Heart right ventricle (tissue), 16 donors: ENCODE data around the gene RWDD4. TPM values are rescaled to one million over a fixed set of nuclear protein-coding genes. Genes with fewer than 3 reads are reported as not detected.

ENCODE experiments used
- ATAC-seq, 8 donors: fragments of 200-7000 bp; cut with Tn5 transposase; one replicate each; pipeline ENCODE4 v1.9.1; 2020; ENCODE audit warnings: mild to moderate bottlenecking in 8 of 8, moderate library complexity in 8 of 8, moderate number of reproducible peaks in 1 of 8
- DNase-seq, 2 donors: peaks; one replicate each; pipeline ENCODE4 v3.0.0-alpha.2; 2020
- H3K27ac ChIP-seq, 10 donors: fragments of 200-600 bp; sonication (generic) in 2 of 10; one replicate each; pipeline versions ENCODE4 v1.5.0 to v1.8.0; 2020 to 2022; ENCODE audit warnings: mild to moderate bottlenecking in 3 of 10
- H3K27me3 ChIP-seq, 7 donors: fragments of 200-600 bp; one replicate each; pipeline ENCODE4 v1.8.0; 2021 to 2022; ENCODE audit warnings: mild to moderate bottlenecking in 2 of 7
- H3K36me3 ChIP-seq, 9 donors: fragments of 200-600 bp; sonication (generic) in 1 of 9; one replicate each; pipeline versions ENCODE4 v1.5.0 to v1.8.0; 2020 to 2022; ENCODE audit warnings: mild to moderate bottlenecking in 2 of 9
- H3K4me1 ChIP-seq, 9 donors: fragments of 200-600 bp; sonication (generic) in 1 of 9; one replicate each; pipeline versions ENCODE4 v1.5.0 to v1.8.0; 2020 to 2022; ENCODE audit warnings: mild to moderate bottlenecking in 4 of 9
- H3K4me3 ChIP-seq, 10 donors: fragments of 200-600 bp; sonication (generic) in 2 of 10; one replicate each; pipeline versions ENCODE4 v1.5.0 to v1.8.0; 2020 to 2022; ENCODE audit warnings: mild to moderate bottlenecking in 7 of 10, moderate library complexity in 2 of 10
- H3K9me3 ChIP-seq, 11 donors: fragments of 200-600 bp in 10 of 11; sonication (generic) in 2 of 11; one replicate each; pipeline versions ENCODE4 v1.5.0 to v1.8.0; 2013 to 2022; ENCODE audit warnings: mild to moderate bottlenecking in 2 of 11, control low read depth in 1 of 11, moderate library complexity in 1 of 11
- CTCF ChIP-seq, 9 donors: fragments of 200-600 bp; sonication (generic) in 2 of 9; IDR thresholded peaks; one replicate each; pipeline versions ENCODE4 v1.5.0 to v1.8.0; 2021 to 2022; ENCODE audit warnings: antibody characterized with exemption in 9 of 9, mild to moderate bottlenecking in 5 of 9, moderate library complexity in 1 of 9
- WGBS, 2 donors: extraction: QIAGEN DNeasy Blood & Tissue Kit; methylation state at CpG; one replicate each; pipeline ENCODE4 v1.1.7; 2013; ENCODE audit warnings: inconsistent platforms in 1 of 2; 5-methylcytosine and 5-hydroxymethylcytosine counted together
- intact Hi-C, 10 donors: fragments of 100-400 bp; cut with DNase I; formaldehyde crosslinking; loops; one replicate each; pipeline versions ENCODE4 v1.11.1 to v1.14.2; 2022
- long read RNA-seq, 3 donors: library from polyadenylated mRNA; unstranded; transcript quantifications; one replicate each; pipeline ENCODE4 v2.0.0, GENCODE V29; 2020 to 2021
- polyA plus RNA-seq, 2 donors: library from polyadenylated mRNA; stranded (reverse); fragments of 200-250 nt; gene quantifications; one replicate each; pipeline ENCODE4 v1.2.3, GENCODE V29; 2013
- total RNA-seq, 10 donors: library from RNA; stranded (reverse); fragmentation: NEBNext Ultra II Directional in 3 of 10; extraction: Animal tissue kit (Norgen Biotek cat#: 25700) in 3 of 10; gene quantifications; one replicate each; pipeline versions ENCODE4 v1.2.1 to v1.2.4, GENCODE V29; 2021 to 2023
- donor health status: Arrhythmogenic right ventricular cardiomyopathy.
- donor health status: ischemic (EF 13 %, LVEDD 7.1; RV severe dilation, severe dysfunction).
- donor health status: healthy with polysubstance abuse.
- donor health status: DM: no; HTN: yes; CAD: no.
- donor health status: DM: no; HTN: no; CAD: no.
- donor health status: ischemic (EF 25% LVEDD 6.9; RV normal size, moderate dysfunction).
- donor health status: ischemic (EF 25% LVEDD 5.7; RV mildly dilated, moderate dysfunction).
- donor health status: healthy.
- donor health status: DM: yes; HTN: yes; CAD: no.
- donor health status: Ischemic cardiomyopathy.
- donor health status: ischemic (EF 35%, LVEDD 5.7; RV mildly dilated, moderate dysfunction).
- donor health status: nonischemic (EF 11% LVEDD 7.7; RV severe dilation, severe dysfunction).
- donor health status: DM: yes; HTN: yes; CAD: no.
- donor health status: PGD.
- donor health status: ischemic (EF 29% LVEDD 5.4; RV normal size, mild dysfunction).
- donor health status: nonischemic (EF 23%, LVEDD 6.1; RV moderate dilation, normal function).

RWDD4 gene
- total RNA-seq: 10 to 100 TPM; 13.7 to 17.8 (median 15.2) TPM
- polyA plus RNA-seq: 10 to 100 TPM in 1 of 2 donors, 1 to 10 TPM in 1; 6.9 to 12.9 TPM
- long read RNA-seq, donor 1, transcript RWDD4-202 (7 exons, 2,590 nt): major isoform, 19 of 28 reads
- long read RNA-seq, donor 1, partial matches to known transcripts: 1 of 28 reads
- long read RNA-seq, donor 1, other reads (novel, unspliced or antisense): 8 of 28 reads
- long read RNA-seq, donor 2, transcript RWDD4-202 (7 exons, 2,590 nt): major isoform, 21 of 25 reads
- long read RNA-seq, donor 2, partial matches to known transcripts: 1 of 25 reads
- long read RNA-seq, donor 2, other reads (novel, unspliced or antisense): 3 of 25 reads
- long read RNA-seq, donor 3, transcript RWDD4-202 (7 exons, 2,590 nt): major isoform, 56 of 71 reads
- long read RNA-seq, donor 3, partial matches to known transcripts: 2 of 71 reads
- long read RNA-seq, donor 3, other reads (novel, unspliced or antisense): 13 of 71 reads

GRCh38 chr4:183659029-183659871 lies at the start of gene RWDD4, which contains the start of gene TRAPPC11:
TSS of gene RWDD4 (minus strand) at chr4:183659185. CDS start at chr4:183658952, 233 bp downstream.
TSS of gene TRAPPC11 (plus strand) at chr4:183659293. CDS start at chr4:183663868, 4,575 bp downstream.
- intact Hi-C loops: loop anchor here in 8 of 10 donors (2.0 to 10.0 kb wide), 4 partner anchors 154 to 184 kb away; partner anchors contain the start of gene ING2 (in 2 of the 8)
- ATAC-seq: peak; percentile 100

DNA sequence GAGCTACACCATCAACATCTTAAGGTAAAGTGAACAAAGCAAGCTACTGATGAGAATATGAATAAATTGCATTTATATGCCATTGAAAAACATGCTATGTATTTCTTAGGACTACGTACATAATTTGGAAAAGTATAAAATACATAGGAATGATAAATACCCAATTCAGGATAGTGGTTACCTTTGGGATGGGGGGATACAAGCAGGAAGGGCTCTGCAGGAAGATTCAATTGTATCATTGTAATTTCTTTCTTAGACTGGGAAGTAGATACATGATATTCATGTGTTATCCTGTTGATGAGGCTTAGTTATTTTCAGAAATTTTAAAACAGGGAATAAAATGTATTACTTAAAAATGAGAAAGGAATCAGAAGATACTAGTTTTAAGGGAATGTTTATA lies 43.5 kb upstream of the RWDD4 start:
- 97 to 98% methylated on average over 1 of the region's 1 CpG for WGBS, 2 donors
- no peaks in the 10 kb centered on the region for H3K27me3 ChIP-seq
- ATAC-seq (no peak), DNase-seq (no peak)
- TF ChIP-seq CTCF (IDR thresholded peaks at IDR 0.05): no peak
- H3K36me3 ChIP-seq: peaks cover 4 to 100% (median 69%) of the 10 kb centered on the region in 9 donors
- H3K4me3 ChIP-seq: no peak overlapping the region
- no peaks in the 10 kb centered on the region for H3K4me1 ChIP-seq
- intact Hi-C loops: no loop called here
- no peak overlapping the region for H3K27ac ChIP-seq
- peaks cover 0 to 9% (median 0%) of the 10 kb centered on the region in 11 donors for H3K9me3 ChIP-seq

More at GRCh38 chr4:183659029-183659871, at the start of gene RWDD4, which contains the start of gene TRAPPC11:
- no peaks in the 10 kb centered on the region for H3K9me3 ChIP-seq
- H3K36me3 ChIP-seq: peaks cover 0 to 32% (median 0%) of the 10 kb centered on the region in 9 donors
- peaks cover 3 to 33% (median 22%) of the 10 kb centered on the region in 9 donors for H3K4me1 ChIP-seq
- WGBS, 2 donors: 0 to 1% methylated on average over 52 to 57 of the region's 63 CpGs
- no peaks in the 10 kb centered on the region for H3K27me3 ChIP-seq
- TF ChIP-seq CTCF (IDR thresholded peaks at IDR 0.05): peak in 5 of 9 donors; percentile 12 to 47 (median 35)
- DNase-seq: peak; percentile 98 to 99
- peak within 1 kb of the TSS; percentile 42 to 98 (median 82) for H3K4me3 ChIP-seq
- H3K27ac ChIP-seq: peak within 1 kb of the TSS; percentile 52 to 98 (median 88)

DNA sequence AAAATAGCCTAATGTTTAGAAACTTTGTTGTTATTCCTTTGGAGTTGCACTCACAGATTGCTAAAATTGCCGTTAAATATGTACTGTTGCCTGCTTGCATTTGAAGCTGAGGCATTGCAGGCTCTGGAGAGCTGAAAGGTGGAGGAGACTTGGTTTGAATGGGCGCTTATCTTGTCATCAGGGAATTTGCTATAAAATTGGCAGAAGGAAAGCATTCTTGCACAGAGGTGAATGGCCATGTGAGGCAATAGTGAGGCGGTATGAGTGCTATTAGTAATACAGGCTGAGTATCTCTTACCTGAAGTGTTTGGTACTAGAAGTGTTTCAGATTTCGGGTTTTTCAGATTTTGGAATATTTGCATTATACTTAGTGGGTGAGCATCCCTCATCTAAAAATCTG lies 41.4 kb upstream of the RWDD4 start:
- H3K36me3 ChIP-seq: peaks cover 4 to 100% (median 74%) of the 10 kb centered on the region in 9 donors
- H3K9me3 ChIP-seq: peaks cover 0 to 9% (median 0%) of the 10 kb centered on the region in 11 donors
- DNase-seq: no peak
- 85 to 96% methylated on average over 4 of the region's 4 CpGs for WGBS, 2 donors
- ATAC-seq: no peak
- intact Hi-C loops: no loop called here
- H3K27me3 ChIP-seq: no peaks in the 10 kb centered on the region
- H3K27ac ChIP-seq: no peak overlapping the region
- no peak overlapping the region for H3K4me3 ChIP-seq
- no peak for TF ChIP-seq CTCF (IDR thresholded peaks at IDR 0.05)
- H3K4me1 ChIP-seq: no peaks in the 10 kb centered on the region

GRCh38 chr4:183698909-183699308 lies 39.9 kb upstream of the RWDD4 start:
- ATAC-seq: no peak
- TF ChIP-seq CTCF (IDR thresholded peaks at IDR 0.05): no peak
- Histone ChIP-seq H3K4me1 (no peaks in the 10 kb centered on the region), H3K4me3 (no peak overlapping the region), H3K27ac (no peak overlapping the region), H3K27me3 (no peaks in the 10 kb centered on the region), H3K36me3 (peaks cover 4 to 100% (median 84%) of the 10 kb centered on the region in 9 donors), H3K9me3 (peaks cover 0 to 9% (median 0%) of the 10 kb centered on the region in 11 donors)
- no peak for DNase-seq
- intact Hi-C loops: no loop called here
